Activated CD4-positive, alpha-beta T cell treated with anti-CD3 and anti-CD28 coated beads, Interleukin-2, amount 10 ng/mL, durations not matched to agents 7 days and 5 days (primary cell): Measurements from ENCODE around the gene TASOR2. TPM values are rescaled to one million over a fixed set of nuclear protein-coding genes. Genes with fewer than 3 reads are reported as not detected.

Experiments
- CTCF ChIA-PET: fragments of 350-600 bp; sonication (Branson Sonifier 250); formaldehyde crosslinking; loops from one replicate; lab custom pipeline; 2021; ENCODE audit warnings: antibody characterized with exemption; lab: Charles Lee
- POLR2A ChIA-PET: fragments of 350-600 bp; sonication (Branson Sonifier 250); formaldehyde crosslinking; loops from one replicate; lab custom pipeline; 2021; ENCODE audit warnings: antibody characterized with exemption; lab: Charles Lee
- DNase-seq: peaks from one replicate; pipeline ENCODE4 v3.0.0-alpha.2; 2020
- H3K27ac Mint-ChIP-seq: one replicate; pipeline ENCODE4 v1.8.0; 2021; ENCODE audit warnings: mild to moderate bottlenecking, moderate library complexity, mixed read lengths
- H3K27me3 Mint-ChIP-seq: one replicate; pipeline ENCODE4 v1.8.0; 2021; ENCODE audit warnings: mixed read lengths
- H3K36me3 Mint-ChIP-seq: one replicate; pipeline ENCODE4 v1.8.0; 2021; ENCODE audit warnings: low read depth, mixed read lengths
- H3K4me1 Mint-ChIP-seq: one replicate; pipeline ENCODE4 v1.8.0; 2021; ENCODE audit warnings: mixed read lengths
- H3K4me3 Mint-ChIP-seq: one replicate; pipeline ENCODE4 v1.8.0; 2021; ENCODE audit warnings: mild to moderate bottlenecking, moderate library complexity, mixed read lengths
- H3K9me3 Mint-ChIP-seq: one replicate; pipeline ENCODE4 v1.8.0; 2021; ENCODE audit warnings: mixed read lengths
- total RNA-seq, 2 experiments: library from RNA; stranded (reverse); gene quantifications; one replicate each; pipeline ENCODE4 v1.2.3, GENCODE V29; 2021

The TASOR2 gene
- total RNA-seq, 2 experiments from 2014 or later = 45.7 to 49.4 TPM

GRCh38 chr10:5697342-5697741 is 12.7 kb downstream of the TASOR2 start:
- Mint-ChIP-seq H3K9me3 (no peaks in the 10 kb centered on the region), H3K27ac (no peak overlapping the region)
- CTCF ChIA-PET = interaction anchor here (1.1 kb wide), 1 partner anchor 166 kb away, joined by 3 read pairs; no protein-coding TSS in a partner anchor

DNA sequence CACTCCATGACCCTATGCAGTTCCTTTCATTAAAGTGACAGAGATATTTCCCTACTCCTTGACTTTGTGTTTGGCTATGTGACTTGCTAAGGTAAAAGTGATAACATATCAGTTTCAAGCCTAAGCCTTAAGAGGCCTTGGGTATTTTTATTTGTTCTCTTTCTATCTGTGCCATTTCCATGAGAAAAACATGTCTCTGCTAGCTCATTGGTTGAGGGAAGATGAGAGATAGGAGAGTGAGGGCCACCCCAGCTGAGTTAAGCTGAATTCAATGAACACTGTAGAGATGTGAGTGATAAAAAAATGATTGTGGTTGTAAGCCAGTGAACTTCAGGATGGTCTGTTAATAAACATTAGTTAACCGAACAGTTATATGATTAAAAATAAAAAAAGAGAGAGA is 13.4 kb downstream of the TASOR2 start:
- ChIA-PET POLR2A (interaction anchor here (0.6 kb wide), 1 partner anchor 368 kb away, joined by 3 read pairs; no protein-coding TSS in a partner anchor), CTCF (interaction anchor here (0.6 kb wide), 1 partner anchor 58 kb away, joined by 3 read pairs; no protein-coding TSS in a partner anchor)
- Mint-ChIP-seq H3K27ac (no peak overlapping the region), H3K4me3 (no peak overlapping the region), H3K27me3 (no peaks in the 10 kb centered on the region), H3K9me3 (no peaks in the 10 kb centered on the region), H3K36me3 (peaks cover 5% of the 10 kb centered on the region), H3K4me1 (peaks cover 35% of the 10 kb centered on the region)
- DNase-seq = no peak

More at GRCh38 chr10:5697342-5697741, 12.7 kb downstream of the TASOR2 start:
- no peak overlapping the region for H3K4me3 Mint-ChIP-seq
- peaks cover 39% of the 10 kb centered on the region for H3K4me1 Mint-ChIP-seq
- no peaks in the 10 kb centered on the region for H3K27me3 Mint-ChIP-seq
- no peak for DNase-seq
- H3K36me3 Mint-ChIP-seq = peaks cover 5% of the 10 kb centered on the region
- POLR2A ChIA-PET = no interaction called here

GRCh38 chr10:5708356-5708755 is 23.7 kb downstream of the TASOR2 start:
- ChIA-PET CTCF (interaction anchor here (1.8 kb wide), 1 partner anchor 27 kb away, joined by 4 read pairs; no protein-coding TSS in a partner anchor), POLR2A (no interaction called here)
- H3K36me3 Mint-ChIP-seq = peaks cover 17% of the 10 kb centered on the region
- H3K4me3 Mint-ChIP-seq = no peak overlapping the region
- peaks cover 4% of the 10 kb centered on the region for H3K9me3 Mint-ChIP-seq
- no peak for DNase-seq
- H3K27me3 Mint-ChIP-seq = no peaks in the 10 kb centered on the region
- H3K4me1 Mint-ChIP-seq = peaks cover 46% of the 10 kb centered on the region
- H3K27ac Mint-ChIP-seq = no peak overlapping the region

- Mint-ChIP-seq H3K27ac (no peak overlapping the region), H3K27me3 (no peaks in the 10 kb centered on the region), H3K36me3 (peaks cover 19% of the 10 kb centered on the region), H3K9me3 (peaks cover 4% of the 10 kb centered on the region), H3K4me1 (peaks cover 45% of the 10 kb centered on the region), H3K4me3 (peak overlapping the region; percentile 33)
- ChIA-PET POLR2A (no interaction called here), CTCF (interaction anchor here (1.8 kb wide), 1 partner anchor 16 kb away, joined by 6 read pairs; no protein-coding TSS in a partner anchor)
- DNase-seq = no peak
Observed at GRCh38 chr10:5709865-5710264, 25.2 kb downstream of the TASOR2 start.

DNA sequence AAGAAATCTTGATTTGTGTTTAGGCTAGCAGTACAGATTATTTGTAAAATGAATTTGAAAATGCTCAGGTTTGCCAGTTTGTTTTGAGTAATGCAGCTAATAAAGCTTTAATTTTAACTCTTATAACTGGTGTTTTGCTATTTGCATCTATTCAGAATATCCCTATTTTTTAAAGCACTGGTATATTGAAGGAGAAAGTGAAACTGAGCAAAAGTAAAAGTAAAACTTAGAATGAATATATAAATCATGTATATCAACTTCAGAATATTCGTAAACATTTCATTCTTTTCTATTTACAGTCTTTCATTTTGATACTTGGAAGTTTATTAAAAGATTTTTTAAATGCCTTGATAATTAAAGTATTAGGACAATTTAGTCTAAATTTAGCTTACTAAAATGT is 26.2 kb downstream of the TASOR2 start:
- no peaks in the 10 kb centered on the region for H3K27me3 Mint-ChIP-seq
- H3K27ac Mint-ChIP-seq = peak overlapping the region; percentile 87
- ChIA-PET CTCF (interaction anchor here (0.7 to 1.8 kb wide), 2 partner anchors 17 to 24 kb away, joined by 3 to 6 read pairs; no protein-coding TSS in a partner anchor), POLR2A (no interaction called here)
- no peak for DNase-seq
- H3K4me1 Mint-ChIP-seq = peaks cover 40% of the 10 kb centered on the region
- peaks cover 4% of the 10 kb centered on the region for H3K9me3 Mint-ChIP-seq
- H3K4me3 Mint-ChIP-seq = peak overlapping the region; percentile 66
- peaks cover 22% of the 10 kb centered on the region for H3K36me3 Mint-ChIP-seq

DNA sequence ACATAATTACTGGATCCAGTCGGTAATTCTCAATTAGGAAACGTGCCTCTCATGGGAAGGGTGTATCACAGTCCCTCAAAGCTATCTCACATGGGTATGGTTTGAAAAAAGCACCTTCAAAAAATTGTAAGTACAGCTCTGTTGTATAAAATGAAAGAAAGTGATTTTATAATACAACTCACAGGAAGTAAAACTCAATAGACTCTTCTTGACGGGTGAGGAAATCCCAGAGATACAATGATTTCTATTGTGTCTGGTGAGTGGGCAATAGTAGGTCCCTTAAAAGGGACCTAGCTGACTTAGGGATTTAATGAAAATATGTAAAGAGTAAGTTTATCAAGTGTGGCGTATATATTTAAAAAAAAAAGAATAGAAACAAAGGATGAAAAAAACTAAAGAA is 27.0 kb downstream of the TASOR2 start:
- Mint-ChIP-seq H3K9me3 (peaks cover 4% of the 10 kb centered on the region), H3K27me3 (no peaks in the 10 kb centered on the region), H3K36me3 (peaks cover 19% of the 10 kb centered on the region), H3K4me1 (peaks cover 40% of the 10 kb centered on the region), H3K4me3 (peak overlapping the region; percentile 66), H3K27ac (peak overlapping the region; percentile 87)
- CTCF ChIA-PET = no interaction called here
- DNase-seq = no peak
- POLR2A ChIA-PET = no interaction called here

GRCh38 chr10:5719546-5719945 is 34.9 kb downstream of the TASOR2 start:
- no peaks in the 10 kb centered on the region for H3K9me3 Mint-ChIP-seq
- POLR2A ChIA-PET = no interaction called here
- CTCF ChIA-PET = no interaction called here
- no peak overlapping the region for H3K4me3 Mint-ChIP-seq
- no peaks in the 10 kb centered on the region for H3K27me3 Mint-ChIP-seq
- H3K36me3 Mint-ChIP-seq = peaks cover 25% of the 10 kb centered on the region
- H3K27ac Mint-ChIP-seq = peak overlapping the region; percentile 31
- DNase-seq = no peak
- H3K4me1 Mint-ChIP-seq = peaks cover 16% of the 10 kb centered on the region

DNA sequence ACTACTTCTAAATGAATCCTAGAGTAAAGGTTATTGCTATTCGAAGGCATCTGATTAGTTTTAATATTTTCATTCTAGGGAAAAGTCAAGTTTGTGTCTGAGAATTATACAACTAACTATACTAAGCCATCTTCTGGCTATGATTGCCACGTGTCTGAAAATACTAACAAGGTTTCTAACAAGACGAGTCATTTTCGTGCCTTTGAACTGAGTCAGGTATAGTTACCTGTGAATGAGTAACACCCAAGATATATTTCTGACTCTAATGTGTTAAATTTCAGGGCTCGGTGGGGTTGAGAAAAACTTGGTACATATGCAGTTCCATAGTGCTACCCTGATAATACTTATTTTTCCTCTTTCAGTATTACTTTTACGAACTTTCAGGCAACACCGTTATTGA is 35.5 kb downstream of the TASOR2 start:
- Mint-ChIP-seq H3K27me3 (no peaks in the 10 kb centered on the region), H3K27ac (no peak overlapping the region), H3K9me3 (no peaks in the 10 kb centered on the region), H3K36me3 (peaks cover 25% of the 10 kb centered on the region), H3K4me3 (no peak overlapping the region), H3K4me1 (peaks cover 14% of the 10 kb centered on the region)
- DNase-seq = no peak
- ChIA-PET CTCF (no interaction called here), POLR2A (no interaction called here)

DNA sequence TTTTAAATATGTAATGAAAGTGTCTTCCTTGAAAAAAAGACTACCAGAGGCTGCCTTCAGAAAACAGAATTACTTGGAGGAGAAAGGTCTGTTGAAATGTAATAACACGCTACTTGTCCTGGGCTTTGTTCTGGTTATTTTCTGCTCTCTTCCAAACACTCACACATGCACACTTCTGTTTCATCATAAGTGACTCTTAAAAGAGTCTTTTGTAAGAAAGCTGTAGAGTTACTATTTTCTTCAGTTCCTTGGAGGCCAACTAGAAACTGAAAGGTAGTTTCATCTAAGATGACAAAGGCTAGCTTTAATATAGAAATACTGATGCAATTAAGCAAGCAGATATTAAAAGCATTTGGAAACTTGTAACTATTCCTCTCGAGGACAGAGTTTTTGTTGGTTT is 39.1 kb downstream of the TASOR2 start:
- CTCF ChIA-PET = interaction anchor here (0.9 to 1.2 kb wide), 2 partner anchors 23 to 58 kb away, joined by 3 read pairs; no protein-coding TSS in a partner anchor
- POLR2A ChIA-PET = no interaction called here
- H3K9me3 Mint-ChIP-seq = no peaks in the 10 kb centered on the region
- H3K4me3 Mint-ChIP-seq = no peak overlapping the region
- H3K36me3 Mint-ChIP-seq = peaks cover 41% of the 10 kb centered on the region
- H3K27ac Mint-ChIP-seq = no peak overlapping the region
- peaks cover 9% of the 10 kb centered on the region for H3K4me1 Mint-ChIP-seq
- no peak for DNase-seq
- H3K27me3 Mint-ChIP-seq = no peaks in the 10 kb centered on the region

DNA sequence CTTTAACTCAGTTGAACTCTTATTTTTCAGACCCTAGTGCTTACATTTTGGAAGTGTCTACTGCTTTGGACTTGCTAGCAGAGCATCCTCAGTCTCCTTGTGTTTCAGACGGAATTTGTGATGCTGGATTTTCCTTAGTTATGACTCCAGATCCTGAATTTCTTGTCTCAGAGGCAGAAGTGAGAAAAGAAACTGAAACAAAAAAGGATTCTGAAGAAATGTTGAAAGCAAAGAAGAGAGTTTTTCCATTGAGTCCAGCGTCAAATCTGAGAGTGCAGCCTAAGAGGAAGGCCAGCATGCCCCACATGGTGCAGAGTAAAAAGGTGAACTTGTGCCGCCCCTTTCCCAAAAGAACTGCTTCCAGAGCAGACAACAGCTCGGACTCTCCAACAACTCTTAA is 46.1 kb downstream of the TASOR2 start:
- Mint-ChIP-seq H3K27me3 (no peaks in the 10 kb centered on the region), H3K4me1 (peaks cover 33% of the 10 kb centered on the region), H3K27ac (peak overlapping the region; percentile 73), H3K36me3 (peaks cover 55% of the 10 kb centered on the region), H3K4me3 (no peak overlapping the region), H3K9me3 (no peaks in the 10 kb centered on the region)
- ChIA-PET CTCF (interaction anchor here (1.6 kb wide), 1 partner anchor 34 kb away, joined by 5 read pairs; no protein-coding TSS in a partner anchor), POLR2A (no interaction called here)
- no peak for DNase-seq

DNA sequence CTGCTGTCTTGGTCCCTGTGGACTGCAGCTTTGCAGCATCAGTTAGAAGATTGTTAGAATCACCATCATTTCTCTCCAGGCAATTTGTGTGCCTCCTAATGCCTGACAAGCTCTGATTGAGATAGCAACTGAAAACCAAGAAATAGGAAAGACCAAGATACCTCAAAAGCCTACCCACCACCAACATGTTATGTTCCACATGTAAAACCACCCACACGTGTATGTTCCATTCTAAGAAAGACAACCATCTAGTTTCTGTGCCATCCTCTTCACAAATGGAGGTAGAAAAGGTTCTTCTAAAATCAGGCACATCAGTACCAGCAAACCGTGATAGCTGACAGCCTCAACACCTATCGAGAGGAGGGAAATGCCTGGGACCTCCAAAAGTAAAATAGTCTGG is 46.9 kb downstream of the TASOR2 start:
- no peaks in the 10 kb centered on the region for H3K27me3 Mint-ChIP-seq
- peaks cover 51% of the 10 kb centered on the region for H3K36me3 Mint-ChIP-seq
- no peaks in the 10 kb centered on the region for H3K9me3 Mint-ChIP-seq
- H3K4me1 Mint-ChIP-seq = peaks cover 33% of the 10 kb centered on the region
- H3K27ac Mint-ChIP-seq = no peak overlapping the region
- POLR2A ChIA-PET = no interaction called here
- no peak for DNase-seq
- CTCF ChIA-PET = interaction anchor here (1.2 kb wide), 1 partner anchor 14 kb away, joined by 4 read pairs; no protein-coding TSS in a partner anchor
- H3K4me3 Mint-ChIP-seq = no peak overlapping the region

GRCh38 chr10:5732141-5732540 is 47.5 kb downstream of the TASOR2 start:
- Mint-ChIP-seq H3K27ac (peak overlapping the region; percentile 19), H3K36me3 (peaks cover 49% of the 10 kb centered on the region), H3K27me3 (no peaks in the 10 kb centered on the region), H3K9me3 (no peaks in the 10 kb centered on the region), H3K4me3 (no peak overlapping the region), H3K4me1 (peaks cover 33% of the 10 kb centered on the region)
- DNase-seq = no peak
- ChIA-PET CTCF (interaction anchor here (1.2 kb wide), 1 partner anchor 15 kb away, joined by 4 read pairs; no protein-coding TSS in a partner anchor), POLR2A (no interaction called here)
